PC-3 (cell line): ENCODE data around the gene GOLGA1.

Source experiments
- CTCF ChIP-seq: fragments of 300-600 bp; sonication (generic); conservative IDR thresholded peaks from 2 replicates; pipeline ENCODE4 v1.5.1; 2017; ENCODE audit warnings: antibody characterized with exemption, low read depth, mild to moderate bottlenecking, low read length
- EZH2 ChIP-seq: fragments of 300-600 bp; sonication (generic); IDR thresholded peaks from one replicate; pipeline ENCODE4 v1.6.1; 2017; ENCODE audit warnings: antibody characterized with exemption, mild to moderate bottlenecking, low read length; ENCODE audit not compliant: unreplicated experiment
- EZH2phosphoT487 ChIP-seq: fragments of 300-600 bp; sonication (generic); IDR thresholded peaks from 2 replicates; pipeline ENCODE4 v1.6.1; 2018; ENCODE audit warnings: mild to moderate bottlenecking, antibody characterized with exemption, low read length, borderline replicate concordance

- TF ChIP-seq CTCF (no peak), EZH2 (no peak), EZH2phosphoT487 (no peak)
Measured at GRCh38 chr9:124878021-124878420, 62.9 kb downstream of the GOLGA1 start.
